Measurements from ENCODE around the gene TYW3. TPM values are rescaled to one million over a fixed set of nuclear protein-coding genes. Genes with fewer than 3 reads are reported as not detected.
"Not testable (repeated sequence)": the region's sequence is repeated elsewhere in the genome, so short reads cannot be mapped to it uniquely, and the experiment has no call there.

The TYW3 gene
- total RNA-seq, 1 donor from 2014 or later = 4.3 TPM

GRCh38 chr1:74729741-74730478, 3.0 kb upstream of the TYW3 start:
- no peaks in the 10 kb centered on the region for H3K36me3 Mint-ChIP-seq (ENCODE audit: low read depth)
- H3K4me1 Mint-ChIP-seq (ENCODE audit: low read depth) = peaks cover 7% of the 10 kb centered on the region
- no peak overlapping the region for H3K27ac Mint-ChIP-seq (ENCODE audit: unreplicated experiment)
- peaks cover 13% of the 10 kb centered on the region for H3K9me3 Mint-ChIP-seq (ENCODE audit: low read depth)
- TF ChIP-seq, protein P1, sequence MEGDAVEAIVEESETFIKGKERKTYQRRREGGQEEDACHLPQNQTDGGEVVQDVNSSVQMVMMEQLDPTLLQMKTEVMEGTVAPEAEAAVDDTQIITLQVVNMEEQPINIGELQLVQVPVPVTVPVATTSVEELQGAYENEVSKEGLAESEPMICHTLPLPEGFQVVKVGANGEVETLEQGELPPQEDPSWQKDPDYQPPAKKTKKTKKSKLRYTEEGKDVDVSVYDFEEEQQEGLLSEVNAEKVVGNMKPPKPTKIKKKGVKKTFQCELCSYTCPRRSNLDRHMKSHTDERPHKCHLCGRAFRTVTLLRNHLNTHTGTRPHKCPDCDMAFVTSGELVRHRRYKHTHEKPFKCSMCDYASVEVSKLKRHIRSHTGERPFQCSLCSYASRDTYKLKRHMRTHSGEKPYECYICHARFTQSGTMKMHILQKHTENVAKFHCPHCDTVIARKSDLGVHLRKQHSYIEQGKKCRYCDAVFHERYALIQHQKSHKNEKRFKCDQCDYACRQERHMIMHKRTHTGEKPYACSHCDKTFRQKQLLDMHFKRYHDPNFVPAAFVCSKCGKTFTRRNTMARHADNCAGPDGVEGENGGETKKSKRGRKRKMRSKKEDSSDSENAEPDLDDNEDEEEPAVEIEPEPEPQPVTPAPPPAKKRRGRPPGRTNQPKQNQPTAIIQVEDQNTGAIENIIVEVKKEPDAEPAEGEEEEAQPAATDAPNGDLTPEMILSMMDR (IDR thresholded peaks at IDR 0.05) = no peak
- DNase-seq (ENCODE audit: low spot score) = no peak
- no peaks in the 10 kb centered on the region for H3K27me3 Mint-ChIP-seq (ENCODE audit: low read depth)
- no peak overlapping the region for H3K4me3 Mint-ChIP-seq (ENCODE audit: unreplicated experiment)

DNA sequence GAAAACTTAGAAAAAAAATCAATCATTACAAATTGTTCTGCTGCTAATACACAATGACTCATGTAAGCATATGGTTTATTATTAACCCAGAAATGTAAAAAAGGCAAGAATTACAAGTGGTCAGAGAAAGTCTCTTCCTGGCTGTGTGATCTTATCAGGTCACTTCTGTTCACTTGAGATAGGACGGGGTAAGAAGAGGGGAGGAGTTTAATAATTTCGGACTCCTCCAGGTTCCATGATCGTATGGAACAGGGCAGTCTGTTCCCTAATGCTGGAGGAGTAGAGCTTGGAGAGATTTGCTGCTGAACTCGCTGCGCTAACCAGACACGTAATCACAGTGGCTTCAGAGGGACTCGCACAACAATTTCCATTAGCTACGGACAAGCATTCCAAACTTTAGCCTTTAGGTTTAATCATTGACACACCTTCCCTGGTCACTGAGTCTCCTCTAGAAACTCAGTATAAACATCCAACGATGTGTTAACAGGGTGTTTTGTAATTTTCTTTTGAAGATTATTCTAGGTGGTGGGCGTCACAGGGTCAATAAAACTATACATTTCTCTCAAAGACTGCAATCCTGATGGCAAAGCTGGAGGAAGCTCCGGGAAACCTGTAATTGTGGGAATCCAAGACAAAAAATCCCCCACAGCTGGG, 1.4 kb upstream of the TYW3 start:
- no peak overlapping the region for H3K4me3 Mint-ChIP-seq (ENCODE audit: unreplicated experiment)
- H3K27ac Mint-ChIP-seq (ENCODE audit: unreplicated experiment) = no peak overlapping the region
- peaks cover 6% of the 10 kb centered on the region for H3K9me3 Mint-ChIP-seq (ENCODE audit: low read depth)
- DNase-seq (ENCODE audit: low spot score) = no peak
- no peaks in the 10 kb centered on the region for H3K27me3 Mint-ChIP-seq (ENCODE audit: low read depth)
- peaks cover 7% of the 10 kb centered on the region for H3K4me1 Mint-ChIP-seq (ENCODE audit: low read depth)
- TF ChIP-seq, protein P1 (IDR thresholded peaks at IDR 0.05) = no peak
- no peaks in the 10 kb centered on the region for H3K36me3 Mint-ChIP-seq (ENCODE audit: low read depth)

DNA sequence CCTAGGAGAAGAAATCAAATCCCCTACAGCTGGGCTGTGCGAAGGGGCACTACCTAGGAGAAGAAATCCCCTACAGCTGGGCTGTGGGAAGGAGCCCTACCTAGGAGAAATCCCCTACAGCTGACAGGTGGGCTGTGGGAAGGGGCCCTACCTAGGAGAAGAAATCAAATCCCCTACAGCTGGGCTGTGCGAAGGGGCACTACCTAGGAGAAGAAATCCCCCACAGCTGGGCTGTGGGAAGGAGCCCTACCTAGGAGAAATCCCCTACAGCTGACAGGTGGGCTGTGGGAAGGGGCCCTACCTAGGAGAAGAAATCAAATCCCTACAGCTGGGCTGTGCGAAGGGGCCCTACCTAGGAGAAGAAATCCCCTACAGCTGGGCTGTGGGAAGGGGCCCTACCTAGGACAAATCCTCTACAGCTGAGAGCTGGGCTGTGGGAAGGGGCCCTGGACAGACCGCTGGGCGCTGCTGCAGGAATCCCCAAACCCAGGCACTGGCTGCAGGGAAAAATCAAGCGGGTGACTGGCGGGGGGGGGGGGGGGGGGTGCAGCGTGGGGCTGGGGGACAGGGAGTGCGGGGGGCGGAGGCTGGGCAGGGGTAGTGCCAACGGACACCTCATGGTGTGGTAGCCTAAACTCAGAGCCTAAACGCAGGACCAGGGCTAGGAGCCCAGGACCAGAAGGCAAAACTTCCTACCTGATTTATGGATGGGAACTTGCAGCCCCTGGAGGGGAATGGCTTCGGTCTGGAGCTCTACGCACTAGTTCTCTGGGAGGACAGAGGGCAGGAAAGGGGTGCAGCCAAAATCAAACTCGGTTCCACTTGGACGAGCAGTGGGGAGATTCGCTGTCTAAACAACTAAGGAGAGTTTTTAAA, 643 bp upstream of the TYW3 start:
- not testable (repeated sequence) for DNase-seq (ENCODE audit: low spot score); H3K9me3 Mint-ChIP-seq (ENCODE audit: low read depth); H3K27ac Mint-ChIP-seq (ENCODE audit: unreplicated experiment); H3K27me3 Mint-ChIP-seq (ENCODE audit: low read depth); H3K36me3 Mint-ChIP-seq (ENCODE audit: low read depth); H3K4me1 Mint-ChIP-seq (ENCODE audit: low read depth)
- H3K4me3 Mint-ChIP-seq (ENCODE audit: unreplicated experiment) = peak overlapping the region; percentile 78

GRCh38 chr1:74733604-74734484, 892 bp downstream of the TYW3 start:
- no peak for DNase-seq (ENCODE audit: low spot score)
- Mint-ChIP-seq H3K9me3 (ENCODE audit: low read depth) (peaks cover 6% of the 10 kb centered on the region), H3K36me3 (ENCODE audit: low read depth) (no peaks in the 10 kb centered on the region), H3K4me1 (ENCODE audit: low read depth) (peaks cover 7% of the 10 kb centered on the region), H3K27ac (ENCODE audit: unreplicated experiment) (peak overlapping the region; percentile 95), H3K4me3 (ENCODE audit: unreplicated experiment) (peak overlapping the region; percentile 78), H3K27me3 (ENCODE audit: low read depth) (no peaks in the 10 kb centered on the region)
- TF ChIP-seq, protein P1 (IDR thresholded peaks at IDR 0.05) = peak; percentile 80

DNA sequence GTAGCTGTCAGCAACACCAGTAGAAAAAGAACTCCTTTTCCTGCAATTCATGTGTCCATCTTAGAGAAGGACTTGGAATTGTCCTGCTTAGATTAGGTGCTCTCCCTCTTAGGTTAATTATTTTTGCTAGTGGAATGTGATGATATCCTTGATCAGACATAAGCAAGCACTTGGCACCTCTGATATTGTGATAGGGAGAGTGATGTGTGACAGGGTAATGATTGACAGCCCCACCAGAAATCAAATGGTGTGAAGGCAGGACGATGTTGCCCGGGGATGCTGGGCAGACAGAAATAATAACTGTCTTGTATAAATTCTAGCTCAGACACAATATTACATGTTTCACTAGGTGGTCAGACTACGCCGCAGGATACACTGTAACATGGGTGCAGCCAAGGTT, 4.4 kb downstream of the TYW3 start:
- peaks cover 23% of the 10 kb centered on the region for H3K9me3 Mint-ChIP-seq (ENCODE audit: low read depth)
- peaks cover 9% of the 10 kb centered on the region for H3K36me3 Mint-ChIP-seq (ENCODE audit: low read depth)
- TF ChIP-seq, protein P1 (IDR thresholded peaks at IDR 0.05) = no peak
- no peak overlapping the region for H3K4me3 Mint-ChIP-seq (ENCODE audit: unreplicated experiment)
- no peak overlapping the region for H3K27ac Mint-ChIP-seq (ENCODE audit: unreplicated experiment)
- no peak for DNase-seq (ENCODE audit: low spot score)
- H3K4me1 Mint-ChIP-seq (ENCODE audit: low read depth) = peaks cover 5% of the 10 kb centered on the region
- H3K27me3 Mint-ChIP-seq (ENCODE audit: low read depth) = no peaks in the 10 kb centered on the region

DNA sequence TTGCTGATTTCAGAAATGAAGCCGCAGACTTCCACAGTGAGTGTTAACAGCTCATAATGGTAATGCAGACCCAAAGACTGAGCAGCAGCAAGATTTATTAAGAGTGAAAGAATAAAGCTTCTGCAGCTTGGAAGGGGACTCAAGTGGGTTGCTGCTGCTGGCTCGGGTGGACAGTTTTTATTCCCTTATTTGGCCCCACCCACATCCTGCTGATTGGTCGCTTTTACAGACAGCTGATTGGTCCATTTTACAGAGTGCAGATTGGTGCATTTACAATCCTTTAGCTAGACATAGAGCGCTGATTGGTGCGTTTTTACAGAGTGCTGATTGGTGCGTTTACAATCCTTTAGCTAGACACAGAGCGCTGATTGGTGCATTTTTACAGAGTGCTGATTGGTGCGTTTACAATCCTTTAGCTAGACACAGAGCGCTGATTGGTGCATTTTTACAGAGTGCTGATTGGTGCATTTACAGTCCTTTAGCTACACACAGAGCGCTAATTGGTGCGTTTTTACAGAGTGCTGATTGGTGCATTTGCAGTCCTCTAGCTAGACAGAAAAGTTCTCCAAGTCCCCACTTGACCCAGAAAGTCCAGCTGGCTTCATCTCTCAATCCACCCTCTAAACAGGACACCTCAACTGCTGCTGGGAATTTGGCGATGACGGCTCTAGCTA, 7.5 kb downstream of the TYW3 start:
- H3K36me3 Mint-ChIP-seq (ENCODE audit: low read depth) = peaks cover 14% of the 10 kb centered on the region
- peaks cover 36% of the 10 kb centered on the region for H3K9me3 Mint-ChIP-seq (ENCODE audit: low read depth)
- not testable (repeated sequence) for H3K27ac Mint-ChIP-seq (ENCODE audit: unreplicated experiment); H3K4me1 Mint-ChIP-seq (ENCODE audit: low read depth); H3K4me3 Mint-ChIP-seq (ENCODE audit: unreplicated experiment); H3K27me3 Mint-ChIP-seq (ENCODE audit: low read depth); DNase-seq (ENCODE audit: low spot score)

- H3K27ac Mint-ChIP-seq (ENCODE audit: unreplicated experiment); H3K36me3 Mint-ChIP-seq (ENCODE audit: low read depth); H3K4me3 Mint-ChIP-seq (ENCODE audit: unreplicated experiment); DNase-seq (ENCODE audit: low spot score); H3K27me3 Mint-ChIP-seq (ENCODE audit: low read depth); H3K4me1 Mint-ChIP-seq (ENCODE audit: low read depth): not testable (repeated sequence)
- H3K9me3 Mint-ChIP-seq (ENCODE audit: low read depth) = peaks cover 34% of the 10 kb centered on the region
These were observed 12.3 kb downstream of the TYW3 start for GRCh38 chr1:74745247-74745646.

All from chondrocyte (in vitro differentiated cells).